HG02798 (cell line): ENCODE results near the gene PRKG1.
"Not testable (repeated sequence)": the region's sequence is repeated elsewhere in the genome, so short reads cannot be mapped to it uniquely, and the experiment has no call there.

Experiments
- ATAC-seq: cut with Tn5 transposase; IDR thresholded peaks from one replicate; pipeline ENCODE4 v1.9.1; 2021; ENCODE audit warnings: mild to moderate bottlenecking; ENCODE audit not compliant: unreplicated experiment, poor library complexity

The PRKG1 gene

GRCh38 chr10:51530541-51530940 is 456.3 kb downstream of the PRKG1 start:
- no peak for ATAC-seq

GRCh38 chr10:51532044-51532443 is 457.8 kb downstream of the PRKG1 start:
- no peak for ATAC-seq

DNA sequence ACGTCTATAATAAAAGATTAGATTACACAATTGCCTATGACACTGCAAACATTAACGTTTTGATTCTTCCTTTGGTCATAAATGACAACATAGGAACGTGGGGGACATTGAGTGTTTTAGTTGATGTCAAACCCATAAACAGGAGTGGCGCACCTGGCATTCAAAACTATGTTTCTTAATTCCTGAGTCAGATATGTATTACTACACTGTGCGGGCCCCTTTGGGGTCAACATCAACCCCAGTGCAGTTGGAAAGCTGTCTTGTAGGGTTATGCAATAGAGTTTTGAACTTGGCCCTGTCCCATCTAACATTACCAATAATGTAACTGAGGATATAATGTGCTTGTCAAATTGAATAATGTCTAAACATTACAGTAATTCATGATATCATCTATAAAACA is 468.6 kb downstream of the PRKG1 start:
- no peak for ATAC-seq

DNA sequence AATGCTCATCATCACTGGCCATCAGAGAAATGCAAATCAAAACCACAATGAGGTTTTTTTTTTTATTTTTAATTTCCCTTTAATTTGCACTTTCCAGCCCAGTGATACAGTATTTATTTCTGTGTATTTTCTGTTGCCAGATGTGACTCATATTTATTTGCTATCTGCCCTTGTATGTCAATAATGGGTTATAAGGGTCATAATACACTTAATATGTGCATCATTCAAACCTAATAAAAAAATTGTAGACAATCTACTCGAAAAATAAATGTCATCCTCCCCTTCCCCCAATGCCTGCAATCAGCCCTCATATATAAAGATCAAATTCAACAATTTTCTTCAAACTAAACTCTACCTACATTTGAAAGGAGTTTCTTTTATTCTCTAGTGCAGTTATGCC is 470.6 kb downstream of the PRKG1 start:
- no peak for ATAC-seq

GRCh38 chr10:51547941-51548340 is 473.7 kb downstream of the PRKG1 start:
- ATAC-seq: no peak

- ATAC-seq: no peak
Observed at GRCh38 chr10:51552879-51553278, 478.6 kb downstream of the PRKG1 start.

GRCh38 chr10:51564896-51565510 is 490.7 kb downstream of the PRKG1 start:
- no peak for ATAC-seq

- no peak for ATAC-seq
Observed at GRCh38 chr10:51567271-51567670, 493.0 kb downstream of the PRKG1 start.

- no peak for ATAC-seq
Observed at GRCh38 chr10:51569467-51569866, 495.2 kb downstream of the PRKG1 start.

DNA sequence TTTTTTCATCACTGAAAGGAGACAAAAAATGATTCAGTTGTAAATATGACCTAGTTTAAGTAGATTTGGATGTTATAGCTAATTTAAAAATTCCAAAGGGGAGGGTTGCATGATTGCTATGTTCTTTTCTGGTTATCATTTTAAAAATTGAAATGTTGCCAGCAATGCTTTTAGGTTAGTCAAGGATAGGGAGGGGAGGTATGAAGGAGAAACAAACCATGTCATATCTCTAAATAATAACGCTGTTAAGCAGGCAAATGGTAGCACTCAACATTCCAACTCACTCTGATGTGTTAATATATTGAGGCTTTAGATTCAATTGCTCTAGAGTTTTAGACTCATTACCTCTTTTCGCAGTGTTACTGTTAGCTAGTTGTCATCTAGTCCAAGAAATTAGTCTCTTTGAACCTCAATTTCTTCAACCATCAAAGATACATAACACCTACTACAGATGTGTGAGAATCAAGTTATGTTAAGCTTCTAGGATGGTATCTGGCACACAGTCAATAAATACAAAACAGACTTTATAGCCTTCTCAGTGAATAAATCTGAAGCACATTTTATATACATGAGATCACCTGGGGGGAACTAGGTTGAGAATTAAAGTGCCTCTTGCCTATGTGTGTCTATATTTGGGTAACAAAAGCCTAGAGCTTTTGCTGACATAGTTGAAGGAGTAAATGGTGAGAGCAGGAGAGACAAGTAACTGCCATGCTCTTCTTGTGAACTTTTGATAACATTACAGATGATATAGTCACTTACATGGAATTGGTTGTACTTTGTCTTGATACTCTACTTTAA is 500.2 kb downstream of the PRKG1 start:
- no peak for ATAC-seq

- ATAC-seq: not testable (repeated sequence)
Observed at GRCh38 chr10:51581196-51581595, 506.9 kb downstream of the PRKG1 start.

DNA sequence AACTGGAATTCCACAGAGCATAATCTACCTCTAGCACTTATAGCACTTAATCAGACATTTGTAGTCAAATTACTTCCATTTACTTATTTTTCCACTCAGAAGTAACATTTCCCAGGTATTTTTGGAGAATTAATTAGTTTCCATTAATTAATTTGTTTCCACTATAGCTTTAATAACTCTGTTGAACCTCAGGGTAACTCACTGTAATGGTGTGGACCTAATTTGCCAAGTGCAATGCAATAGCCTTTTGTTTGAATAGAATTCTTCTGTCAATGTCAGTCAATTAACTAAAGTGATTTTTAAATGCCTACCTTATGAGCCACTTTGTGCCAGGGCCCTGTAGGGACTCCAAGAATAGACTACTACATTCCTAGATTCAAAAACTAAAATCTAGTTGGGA is 509.7 kb downstream of the PRKG1 start:
- no peak for ATAC-seq

- no peak for ATAC-seq
Observed at GRCh38 chr10:51585742-51586141, 511.5 kb downstream of the PRKG1 start.

- ATAC-seq: no peak
Observed at GRCh38 chr10:51588984-51589383, 514.7 kb downstream of the PRKG1 start.

- no peak for ATAC-seq
Observed at GRCh38 chr10:51590818-51591217, 516.5 kb downstream of the PRKG1 start.

GRCh38 chr10:51596695-51597094 is 522.4 kb downstream of the PRKG1 start:
- no peak for ATAC-seq

DNA sequence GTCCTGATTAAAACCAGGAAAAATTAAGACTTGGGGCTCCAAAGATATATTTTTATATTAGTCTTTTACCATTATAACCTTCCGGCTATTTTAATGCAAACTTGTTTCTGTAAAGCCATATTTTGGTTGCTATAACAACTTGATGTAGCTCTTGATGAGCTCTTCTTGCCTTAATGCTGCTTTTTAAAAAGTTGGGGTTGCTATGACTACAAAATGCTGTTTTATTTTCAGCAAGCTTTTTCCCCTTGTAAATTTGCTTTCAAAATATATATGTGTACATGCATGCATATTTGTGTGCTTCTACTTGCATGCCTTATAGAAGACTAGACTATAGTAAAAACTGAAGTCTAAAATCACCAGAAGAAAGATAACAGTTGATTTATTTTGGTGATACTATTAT is 525.4 kb downstream of the PRKG1 start:
- ATAC-seq: no peak

DNA sequence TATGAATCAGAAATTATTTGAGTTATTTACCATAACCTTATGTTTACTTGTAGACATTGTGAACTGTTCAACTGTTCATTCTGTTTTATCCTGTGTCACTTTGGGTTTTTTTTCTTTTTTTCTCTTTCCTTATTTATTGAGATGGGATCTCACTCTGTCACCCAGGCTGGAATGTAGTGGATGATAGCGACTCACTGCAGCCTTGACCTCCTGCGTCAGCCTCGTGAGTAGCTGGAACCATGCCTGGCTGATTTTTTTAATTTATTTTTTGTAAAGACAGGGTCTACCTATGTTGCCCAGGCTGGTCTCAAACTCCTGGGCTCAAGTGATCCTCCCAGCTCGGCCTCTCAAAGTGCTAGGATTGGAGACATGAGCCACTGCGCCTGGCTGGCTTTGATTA is 528.0 kb downstream of the PRKG1 start:
- ATAC-seq: no peak

DNA sequence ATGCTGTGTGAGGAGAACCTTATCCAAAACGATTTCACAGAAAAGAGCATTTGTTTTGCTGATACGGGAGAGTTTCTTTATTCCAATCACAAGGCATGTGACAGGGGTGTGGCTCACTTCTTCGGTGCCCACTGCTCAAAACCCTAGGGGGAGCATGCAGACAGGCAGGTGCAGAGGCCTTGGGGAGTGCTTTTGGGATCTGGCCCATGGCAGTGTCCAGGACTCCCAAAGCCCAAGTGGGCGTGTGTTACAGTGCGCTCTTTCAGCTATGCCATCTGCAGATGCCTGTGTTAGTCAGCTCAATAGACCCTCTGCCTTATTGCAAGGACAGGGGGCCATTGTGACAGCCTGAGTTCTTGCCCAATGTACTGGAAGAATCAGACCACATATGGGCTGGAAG is 530.3 kb downstream of the PRKG1 start:
- no peak for ATAC-seq

GRCh38 chr10:51606825-51607462 is 532.7 kb downstream of the PRKG1 start:
- no peak for ATAC-seq

DNA sequence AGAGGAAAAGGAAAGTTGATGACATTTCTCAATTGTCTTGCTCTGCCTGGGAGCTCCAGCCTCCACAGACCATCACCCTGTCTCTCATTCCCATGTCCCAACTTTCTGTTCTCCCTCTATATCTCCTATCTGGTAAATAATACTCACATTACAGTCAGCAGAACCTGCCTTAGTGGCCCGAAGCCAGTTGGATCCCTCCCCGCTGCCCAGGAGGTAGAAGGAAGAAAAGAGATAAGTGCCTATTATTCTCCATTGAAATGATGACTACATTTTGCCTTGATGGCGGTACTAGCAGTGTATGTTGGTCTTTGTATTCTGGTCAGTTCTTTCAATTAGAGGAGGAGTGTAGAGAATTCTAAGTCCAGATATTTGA is 533.2 kb downstream of the PRKG1 start:
- no peak for ATAC-seq

DNA sequence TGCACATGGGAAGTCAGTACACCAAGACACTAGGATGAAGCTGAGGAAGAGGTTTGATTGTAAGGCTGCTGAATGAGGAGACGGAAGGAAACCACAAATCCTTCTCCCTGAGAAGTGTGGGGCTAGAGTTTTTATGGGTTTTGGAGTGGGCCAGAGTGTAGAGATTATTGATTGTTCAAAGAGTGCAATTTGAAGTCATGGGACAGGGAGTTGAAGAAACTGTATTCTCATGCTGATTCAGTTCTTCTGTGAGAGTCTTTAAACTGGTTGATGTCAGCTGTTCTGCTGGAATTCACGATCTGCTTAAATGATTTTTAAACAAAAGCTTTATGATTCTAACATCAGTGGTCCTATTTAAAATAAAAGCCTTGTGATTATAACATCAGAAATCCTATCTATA is 533.9 kb downstream of the PRKG1 start:
- ATAC-seq: no peak
